ENCODE data around the gene GPR137.

Gene GPR137

GRCh38 chr11:64331569-64332371 lies 46.1 kb downstream of the GPR137 start:
- no peaks in the 10 kb centered on the region for H3K9me3 ChIP-seq (ENCODE audit: insufficient read depth, low read length)
- H3K4me3 ChIP-seq (ENCODE audit: insufficient read length, low read depth), result no peak overlapping the region

GRCh38 chr11:64333556-64333955 lies 47.9 kb downstream of the GPR137 start:
- DNase-seq (ENCODE audit: low read depth, low spot score), result no peak
- Histone ChIP-seq H3K9ac (ENCODE audit: insufficient read length, low read depth) (no peak overlapping the region), H3K27me3 (ENCODE audit: insufficient read depth, insufficient read length) (no peaks in the 10 kb centered on the region), H3K4me3 (ENCODE audit: insufficient read length, low read depth) (no peak overlapping the region), H3K36me3 (ENCODE audit: insufficient read depth, insufficient read length, low read length) (no peaks in the 10 kb centered on the region), H3K9me3 (ENCODE audit: insufficient read depth, low read length) (no peaks in the 10 kb centered on the region), H3K4me1 (ENCODE audit: insufficient read depth, insufficient read length) (peaks cover 8% of the 10 kb centered on the region)
- TF ChIP-seq YY1 (IDR thresholded peaks at IDR 0.05; ENCODE audit: insufficient read depth, insufficient read length) (no peak), ZNF274 (IDR thresholded peaks at IDR 0.05; ENCODE audit: low read depth, low read length) (no peak), SUZ12 (IDR thresholded peaks at IDR 0.05; ENCODE audit: extremely low read depth, insufficient read depth, insufficient read length) (no peak)

More at GRCh38 chr11:64331569-64332371, 46.1 kb downstream of the GPR137 start:
- TF ChIP-seq ZNF274 (IDR thresholded peaks at IDR 0.05; ENCODE audit: low read depth, low read length), result no peak
- TF ChIP-seq YY1 (IDR thresholded peaks at IDR 0.05; ENCODE audit: insufficient read depth, insufficient read length), result no peak
- TF ChIP-seq SUZ12 (IDR thresholded peaks at IDR 0.05; ENCODE audit: extremely low read depth, insufficient read depth, insufficient read length), result no peak
- H3K4me1 ChIP-seq (ENCODE audit: insufficient read depth, insufficient read length), result peaks cover 8% of the 10 kb centered on the region
- H3K9ac ChIP-seq (ENCODE audit: insufficient read length, low read depth), result peak overlapping the region; percentile 0
- H3K36me3 ChIP-seq (ENCODE audit: insufficient read depth, insufficient read length, low read length), result no peaks in the 10 kb centered on the region
- no peak for DNase-seq (ENCODE audit: low read depth, low spot score)
- H3K27me3 ChIP-seq (ENCODE audit: insufficient read depth, insufficient read length), result no peaks in the 10 kb centered on the region

GRCh38 chr11:64334764-64335735 lies 49.4 kb downstream of the GPR137 start:
- Histone ChIP-seq H3K9ac (ENCODE audit: insufficient read length, low read depth) (no peak overlapping the region), H3K9me3 (ENCODE audit: insufficient read depth, low read length) (no peaks in the 10 kb centered on the region), H3K27me3 (ENCODE audit: insufficient read depth, insufficient read length) (no peaks in the 10 kb centered on the region), H3K4me1 (ENCODE audit: insufficient read depth, insufficient read length) (peaks cover 12% of the 10 kb centered on the region), H3K4me3 (ENCODE audit: insufficient read length, low read depth) (no peak overlapping the region), H3K36me3 (ENCODE audit: insufficient read depth, insufficient read length, low read length) (no peaks in the 10 kb centered on the region)
- TF ChIP-seq YY1 (IDR thresholded peaks at IDR 0.05; ENCODE audit: insufficient read depth, insufficient read length), result no peak
- no peak for TF ChIP-seq ZNF274 (IDR thresholded peaks at IDR 0.05; ENCODE audit: low read depth, low read length)
- TF ChIP-seq SUZ12 (IDR thresholded peaks at IDR 0.05; ENCODE audit: extremely low read depth, insufficient read depth, insufficient read length), result no peak
- peak; percentile 77 for DNase-seq (ENCODE audit: low read depth, low spot score)

- no peak overlapping the region for H3K9ac ChIP-seq (ENCODE audit: insufficient read length, low read depth)
These were observed 52.0 kb downstream of the GPR137 start for GRCh38 chr11:64337538-64338249.

GRCh38 chr11:64338716-64339115 lies 53.1 kb downstream of the GPR137 start:
- no peak for TF ChIP-seq ZNF274 (IDR thresholded peaks at IDR 0.05; ENCODE audit: low read depth, low read length)
- TF ChIP-seq YY1 (IDR thresholded peaks at IDR 0.05; ENCODE audit: insufficient read depth, insufficient read length), result no peak
- no peak for TF ChIP-seq SUZ12 (IDR thresholded peaks at IDR 0.05; ENCODE audit: extremely low read depth, insufficient read depth, insufficient read length)
- H3K4me3 ChIP-seq (ENCODE audit: insufficient read length, low read depth), result no peak overlapping the region

More at GRCh38 chr11:64337538-64338249, 52.0 kb downstream of the GPR137 start:
- peaks cover 7% of the 10 kb centered on the region for H3K27me3 ChIP-seq (ENCODE audit: insufficient read depth, insufficient read length)
- no peaks in the 10 kb centered on the region for H3K36me3 ChIP-seq (ENCODE audit: insufficient read depth, insufficient read length, low read length)
- DNase-seq (ENCODE audit: low read depth, low spot score), result no peak
- TF ChIP-seq YY1 (IDR thresholded peaks at IDR 0.05; ENCODE audit: insufficient read depth, insufficient read length) (no peak), ZNF274 (IDR thresholded peaks at IDR 0.05; ENCODE audit: low read depth, low read length) (no peak), SUZ12 (IDR thresholded peaks at IDR 0.05; ENCODE audit: extremely low read depth, insufficient read depth, insufficient read length) (no peak)
- H3K9me3 ChIP-seq (ENCODE audit: insufficient read depth, low read length), result no peaks in the 10 kb centered on the region
- H3K4me1 ChIP-seq (ENCODE audit: insufficient read depth, insufficient read length), result peaks cover 15% of the 10 kb centered on the region
- H3K4me3 ChIP-seq (ENCODE audit: insufficient read length, low read depth), result no peak overlapping the region

More at GRCh38 chr11:64338716-64339115, 53.1 kb downstream of the GPR137 start:
- no peak for DNase-seq (ENCODE audit: low read depth, low spot score)
- peaks cover 23% of the 10 kb centered on the region for H3K4me1 ChIP-seq (ENCODE audit: insufficient read depth, insufficient read length)
- H3K27me3 ChIP-seq (ENCODE audit: insufficient read depth, insufficient read length), result peaks cover 7% of the 10 kb centered on the region
- H3K9ac ChIP-seq (ENCODE audit: insufficient read length, low read depth), result peak overlapping the region; percentile 23
- no peaks in the 10 kb centered on the region for H3K9me3 ChIP-seq (ENCODE audit: insufficient read depth, low read length)
- no peaks in the 10 kb centered on the region for H3K36me3 ChIP-seq (ENCODE audit: insufficient read depth, insufficient read length, low read length)
